DMS79 (cell line): Measurements from ENCODE around the gene GDI2.
"Not testable (repeated sequence)": the region's sequence is repeated elsewhere in the genome, so short reads cannot be mapped to it uniquely, and the experiment has no call there.

Experiments used
- DNase-seq: peaks from one replicate; lab custom pipeline; 2025; lab: John Stamatoyannopoulos, UW

The GDI2 gene

GRCh38 chr10:5782174-5782573 is 31.1 kb downstream of the GDI2 start:
- no peak for DNase-seq

- no peak for DNase-seq
These were observed 33.5 kb downstream of the GDI2 start for GRCh38 chr10:5779730-5780129.

- not testable (repeated sequence) for DNase-seq
These were observed 35.5 kb downstream of the GDI2 start for GRCh38 chr10:5777758-5778157.

GRCh38 chr10:5776881-5777197 is 36.4 kb downstream of the GDI2 start:
- no peak for DNase-seq

GRCh38 chr10:5776136-5776880 is 36.9 kb downstream of the GDI2 start:
- no peak for DNase-seq

DNA sequence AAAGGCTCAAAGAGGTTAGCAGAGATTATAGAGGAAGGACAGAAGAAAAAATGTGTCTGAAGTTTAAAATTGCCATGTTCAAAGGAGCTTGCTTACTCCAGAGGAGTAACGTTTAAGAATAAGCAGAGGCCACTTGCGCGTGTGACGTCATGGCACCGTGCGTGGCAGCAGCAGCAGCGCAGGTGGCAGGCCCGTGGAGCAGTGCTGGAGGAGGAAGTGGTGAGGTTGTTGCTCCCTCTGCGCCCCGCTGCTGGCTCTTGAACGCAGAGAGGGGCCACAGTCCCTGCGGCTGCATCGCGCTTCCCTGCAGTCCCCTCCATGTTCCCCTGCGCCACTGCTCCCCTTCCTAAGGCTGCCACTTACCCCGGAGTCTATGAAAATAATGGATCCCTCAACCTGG is 37.5 kb downstream of the GDI2 start:
- no peak for DNase-seq

GRCh38 chr10:5774987-5775620 is 38.1 kb downstream of the GDI2 start:
- no peak for DNase-seq

GRCh38 chr10:5766189-5766588 is 47.0 kb downstream of the GDI2 start:
- DNase-seq: no peak

GRCh38 chr10:5765617-5766016 is 47.6 kb downstream of the GDI2 start:
- DNase-seq: no peak

DNA sequence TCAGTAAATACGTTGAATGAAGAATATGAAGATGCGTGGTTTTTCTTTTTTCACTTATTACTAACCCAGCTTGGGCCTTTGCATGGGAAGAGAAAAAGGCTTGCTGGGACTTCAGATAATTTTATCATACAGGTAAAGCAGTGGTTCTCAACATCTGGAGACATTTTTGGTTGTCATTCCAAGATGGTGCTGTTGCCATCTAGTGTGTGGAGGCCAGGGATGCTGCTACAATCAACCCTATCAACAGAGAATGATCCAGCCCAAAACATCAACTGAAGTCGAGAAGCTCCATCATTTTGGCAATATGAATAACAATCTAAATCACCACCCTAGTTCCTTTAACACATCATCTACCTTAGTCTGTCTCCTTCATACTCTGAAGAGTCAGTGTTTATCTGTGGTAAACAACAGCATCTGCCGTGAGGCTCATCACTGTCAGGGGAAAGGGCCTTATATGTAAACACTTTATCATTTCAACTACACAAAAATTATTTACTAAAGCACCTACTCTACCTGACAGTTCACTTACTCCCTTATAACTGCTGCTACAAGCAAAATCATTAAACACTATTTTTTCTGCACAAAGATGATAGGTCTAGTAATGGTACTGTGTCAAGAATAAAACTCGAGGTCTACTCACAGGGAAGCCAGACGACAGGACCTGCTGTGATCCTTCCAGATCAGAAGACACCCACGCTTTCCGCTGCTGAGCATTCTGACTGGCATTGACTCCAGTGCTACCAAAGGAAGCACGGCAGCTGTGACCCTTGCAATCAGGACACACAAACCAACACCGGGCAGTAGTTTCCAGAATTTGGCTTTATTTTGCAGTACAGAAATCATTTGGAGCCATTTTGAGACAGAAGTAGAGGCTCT is 48.6 kb downstream of the GDI2 start:
- no peak for DNase-seq

DNA sequence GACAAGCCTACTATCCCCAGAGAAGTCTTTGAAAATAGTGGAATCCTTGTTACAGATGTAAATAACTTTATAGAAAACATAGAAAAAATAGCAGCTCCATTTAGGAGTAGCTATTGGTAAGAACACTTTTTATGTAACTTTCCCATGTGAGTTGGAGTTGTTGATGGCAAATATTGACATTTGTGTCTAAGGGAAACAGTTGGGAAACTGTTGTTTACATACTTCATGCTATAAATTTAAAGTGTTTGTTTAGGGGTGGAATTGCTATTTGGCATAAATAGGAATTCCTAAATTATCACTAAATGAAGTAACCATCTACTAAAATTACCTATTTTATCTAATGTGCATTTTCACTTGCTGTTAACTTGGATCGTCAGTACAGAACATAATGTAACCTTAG is 50.7 kb downstream of the GDI2 start:
- no peak for DNase-seq

DNA sequence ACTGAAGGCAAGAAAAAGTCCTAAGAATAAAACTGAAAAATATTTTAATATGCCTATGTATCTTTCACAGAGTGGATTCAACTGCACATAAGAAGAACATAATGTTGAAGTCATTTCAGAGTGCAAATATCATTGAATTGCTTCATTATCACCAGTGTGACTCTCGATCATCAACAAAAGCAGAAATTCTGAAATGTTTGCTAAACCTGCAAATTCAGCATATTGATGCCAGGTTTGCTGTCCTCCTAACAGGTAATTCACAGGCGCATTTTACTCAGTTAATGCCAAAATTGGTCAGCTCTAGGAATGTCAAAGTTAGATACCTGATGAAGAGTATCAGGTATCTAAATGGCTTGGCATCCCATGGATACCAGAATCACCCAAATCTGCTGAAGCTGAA is 52.0 kb downstream of the GDI2 start:
- no peak for DNase-seq

GRCh38 chr10:5760515-5760914 is 52.7 kb downstream of the GDI2 start:
- DNase-seq: no peak

- DNase-seq: no peak
These were observed 54.3 kb downstream of the GDI2 start for GRCh38 chr10:5758927-5759326.

DNA sequence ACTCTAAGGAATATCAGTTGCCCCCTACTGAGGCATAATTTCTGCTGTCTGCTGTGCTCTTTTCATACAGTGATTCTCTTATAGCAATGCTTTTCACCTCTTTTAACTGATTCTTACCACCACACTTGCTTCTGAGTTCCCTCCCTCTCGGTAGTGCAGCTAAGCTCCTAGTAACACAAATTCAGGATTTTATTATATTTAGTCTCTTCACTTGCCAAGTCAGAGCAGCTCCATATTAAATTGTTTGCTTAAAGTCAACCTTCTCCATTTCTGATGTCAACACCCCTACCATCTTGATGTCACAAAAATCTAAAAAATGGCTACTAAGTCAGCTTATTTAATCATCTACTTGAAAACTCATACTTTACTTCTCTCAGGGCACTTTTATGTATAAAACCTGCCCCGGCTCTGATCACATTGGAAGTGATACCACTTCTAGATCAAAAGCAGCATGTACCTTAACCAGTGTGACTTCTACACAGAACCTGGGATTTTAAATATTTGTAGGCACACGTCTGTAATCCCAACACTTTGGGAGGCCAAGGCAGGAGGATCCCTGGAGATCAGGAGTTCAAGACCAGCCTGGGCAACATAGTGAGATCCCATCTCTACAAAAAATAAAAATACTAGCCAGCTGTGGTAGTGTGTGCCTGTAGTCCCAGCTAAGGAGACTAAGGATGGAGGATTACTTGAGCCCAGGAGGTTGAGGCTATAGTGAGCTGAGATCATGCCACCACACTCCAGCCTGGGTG is 55.3 kb downstream of the GDI2 start:
- no peak for DNase-seq

- no peak for DNase-seq
These were observed 60.8 kb downstream of the GDI2 start for GRCh38 chr10:5752301-5752871.

GRCh38 chr10:5751601-5752253 is 61.5 kb downstream of the GDI2 start:
- no peak for DNase-seq

DNA sequence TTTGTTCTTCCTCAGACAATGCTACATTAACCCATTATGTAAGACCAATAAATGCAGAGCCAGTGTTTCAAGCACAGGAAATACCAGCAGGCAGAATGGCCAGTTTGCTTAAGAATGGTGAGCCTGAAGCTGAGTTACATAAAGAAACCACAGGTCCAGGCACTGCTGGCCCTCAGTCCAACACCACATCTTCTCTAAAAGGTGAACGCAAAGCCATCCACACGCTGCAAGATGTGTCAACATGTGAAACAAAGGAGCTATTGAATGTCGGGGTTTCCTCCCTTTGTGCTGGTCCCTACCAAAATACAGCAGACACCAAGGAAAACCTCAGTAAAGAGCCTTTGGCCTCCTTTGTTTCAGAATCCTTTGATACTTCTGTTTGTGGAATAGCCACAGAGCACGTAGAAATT is 64.8 kb downstream of the GDI2 start:
- no peak for DNase-seq

DNA sequence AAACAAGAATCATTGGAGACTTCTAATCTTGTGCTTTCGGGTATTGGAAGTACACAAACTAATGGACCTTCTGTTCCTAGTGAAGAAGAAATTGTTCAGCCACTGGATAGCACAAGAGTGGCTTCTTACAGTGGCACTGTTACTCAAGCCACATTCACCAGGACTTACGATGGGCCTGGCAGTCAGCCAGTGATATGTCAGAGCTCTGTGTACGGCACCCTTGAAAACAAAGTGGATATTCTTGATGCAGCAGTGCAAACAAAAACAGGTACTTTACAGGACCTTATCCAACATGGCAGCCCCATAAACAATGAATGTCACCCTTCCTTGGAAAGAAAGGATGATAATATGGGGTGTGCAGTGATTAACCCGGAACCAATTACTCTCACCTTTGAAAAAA is 67.0 kb downstream of the GDI2 start:
- peak; percentile 50 for DNase-seq

GRCh38 chr10:5744849-5745248 is 68.4 kb downstream of the GDI2 start:
- DNase-seq: no peak

DNA sequence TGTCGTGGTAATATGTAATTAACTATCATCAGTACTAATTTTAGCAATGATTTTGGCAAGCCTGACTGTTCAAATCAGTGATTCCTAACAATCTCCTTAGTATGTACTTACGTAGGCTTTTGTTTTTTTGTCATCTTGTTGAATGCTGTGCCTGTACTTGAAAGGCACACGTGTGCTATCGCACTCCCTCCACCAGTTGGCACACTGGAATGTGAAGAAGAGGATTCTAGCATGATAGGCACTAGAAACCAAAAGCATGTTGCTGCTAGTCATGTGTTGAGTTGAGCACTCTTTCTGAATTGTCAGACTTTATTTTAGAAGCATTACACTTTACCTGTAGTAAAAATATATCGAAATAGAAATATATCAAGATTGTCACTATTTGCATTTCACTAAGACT is 69.5 kb downstream of the GDI2 start:
- DNase-seq: no peak
